Dermis lymphatic vessel endothelial cell (primary cell): ENCODE data around the gene SBNO2. TPM values are rescaled to one million over a fixed set of nuclear protein-coding genes. Genes with fewer than 3 reads are reported as not detected.

Experiments used
- total RNA-seq: library from RNA; depleted of rRNA; stranded (reverse); fragments of >200 nt; gene quantifications from 2 replicates; pipeline ENCODE4 v1.2.1, GENCODE V29; 2014

Gene SBNO2
- 14.4 and 15.9 TPM in 2 replicates for total RNA-seq

GRCh38 chr19:1173845-1174809 is at the start of gene SBNO2:
Gene SBNO2, minus strand, starts transcription at chr19:1174268. Its CDS starts 19,992 bp downstream, at chr19:1154276.

GRCh38 chr19:1205114-1206099 is 31.3 kb upstream of the SBNO2 start, which contains the start of gene STK11:
Gene STK11, plus strand, starts transcription at chr19:1205778. Its CDS starts 1,136 bp downstream, at chr19:1206914.

DNA sequence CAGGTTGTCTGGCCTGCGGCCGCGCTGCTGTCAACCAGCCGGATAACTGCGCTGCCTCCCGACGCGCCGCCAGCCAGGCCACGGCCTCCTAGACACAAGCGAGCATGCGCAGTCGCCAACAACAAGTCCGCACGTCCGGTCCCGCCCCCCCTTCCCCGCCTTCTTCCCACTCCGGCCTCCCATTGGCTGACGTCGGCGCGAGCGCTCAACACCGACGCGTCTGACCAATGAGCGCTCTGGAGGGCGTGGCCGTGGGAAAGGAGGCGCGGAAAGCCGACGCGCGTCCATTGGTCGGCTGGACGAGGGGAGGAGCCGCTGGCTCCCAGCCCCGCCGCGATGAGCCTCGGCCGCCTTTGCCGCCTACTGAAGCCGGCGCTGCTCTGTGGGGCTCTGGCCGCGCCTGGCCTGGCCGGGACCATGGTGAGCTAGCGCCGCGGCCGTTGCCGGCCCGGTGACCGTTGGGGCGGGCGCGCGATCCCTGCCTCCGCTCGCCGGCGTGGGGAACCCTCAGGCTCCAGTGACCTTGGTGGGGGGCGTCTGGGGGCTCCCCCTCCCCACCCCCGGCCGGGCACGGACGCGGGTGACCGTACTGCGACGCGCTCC is 70.3 kb downstream of the SBNO2 start, which contains the start of gene GPX4:
Gene GPX4, plus strand, starts transcription at position 287 of the 603 bp plus-strand sequence. Its CDS starts 50 bp downstream, at position 337.

DNA sequence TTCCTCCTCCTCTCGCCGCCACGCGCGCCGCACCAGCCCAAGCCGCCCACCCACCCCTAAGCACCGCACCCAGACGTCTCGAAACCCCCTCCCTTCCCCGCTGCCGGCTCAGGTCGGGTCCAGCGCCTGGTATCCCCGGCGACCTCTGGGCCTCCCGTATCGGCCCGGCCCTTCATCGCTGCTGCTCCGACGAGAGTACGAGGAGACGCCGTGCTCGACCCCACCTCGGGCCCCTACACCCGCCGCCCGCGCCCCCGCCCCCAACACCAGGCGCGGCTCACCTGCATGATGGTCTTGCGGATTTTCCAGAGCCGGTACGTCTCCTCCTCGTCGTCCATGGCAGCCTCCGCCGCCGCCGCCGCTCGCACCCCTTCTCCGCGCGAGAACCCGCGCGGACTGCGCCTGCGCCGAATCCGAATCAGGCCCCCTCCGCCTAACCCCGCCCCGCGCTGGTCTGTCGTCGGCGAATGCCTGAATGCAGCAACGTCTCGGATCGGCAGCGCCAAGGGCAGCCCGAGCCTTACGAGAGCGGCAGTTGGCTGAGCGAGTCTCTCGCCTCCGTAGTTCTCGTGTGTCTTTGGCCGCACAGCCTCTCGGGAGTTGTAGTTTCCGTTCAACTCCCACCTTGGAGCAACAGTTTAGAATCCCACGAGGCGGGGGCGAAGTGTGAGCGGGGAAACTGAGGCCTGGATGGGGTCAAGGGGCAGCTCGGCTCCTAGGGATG is 78.9 kb downstream of the SBNO2 start, which contains the start of gene POLR2E:
Gene POLR2E, minus strand, starts transcription at position 398 of the 724 bp plus-strand sequence. Its CDS starts 60 bp downstream, at position 338.

GRCh38 chr19:1066748-1067340 is 107.2 kb downstream of the SBNO2 start, which contains the start of gene ARHGAP45:
Gene ARHGAP45, plus strand, starts transcription at chr19:1067167. Its CDS starts 239 bp downstream, at chr19:1067406.

Other genes with a start within 250 kb of the SBNO2 start
- 4.7 and 5.6 TPM in 2 replicates for gene ARID3A, start 248.2 kb downstream of the SBNO2 start, total RNA-seq
- 67.0 and 73.3 TPM in 2 replicates for gene WDR18, start 189.9 kb downstream of the SBNO2 start, total RNA-seq
- 0.09 and 0.33 TPM in 2 replicates for gene GRIN3B, start 173.8 kb downstream of the SBNO2 start, total RNA-seq
- 36.9 and 38.3 TPM in 2 replicates for gene TMEM259, start 153.1 kb downstream of the SBNO2 start, total RNA-seq
- gene RNU6-2, start 152.7 kb downstream of the SBNO2 start, total RNA-seq, result not detected in 2 replicates
- 54.7 and 73.7 TPM in 2 replicates for gene CNN2, start 147.7 kb downstream of the SBNO2 start, total RNA-seq
- 2.4 and 3.6 TPM in 2 replicates for gene ABCA7, start 134.2 kb downstream of the SBNO2 start, total RNA-seq
- gene ARHGAP45, start 107.1 kb downstream of the SBNO2 start, total RNA-seq, result 11.9 and 24.8 TPM in 2 replicates
- 69.8 and 81.8 TPM in 2 replicates for gene POLR2E, start 78.9 kb downstream of the SBNO2 start, total RNA-seq
- 369 and 438 TPM in 2 replicates for gene GPX4, start 70.3 kb downstream of the SBNO2 start, total RNA-seq
- gene STK11, start 31.5 kb upstream of the SBNO2 start, total RNA-seq, result 80.6 and 90.6 TPM in 2 replicates
- gene CBARP, start 63.7 kb upstream of the SBNO2 start, total RNA-seq, result 0.76 and 1.2 TPM in 2 replicates
- 12.6 and 14.8 TPM in 2 replicates for gene ATP5F1D, start 67.5 kb upstream of the SBNO2 start, total RNA-seq
- gene MIDN, start 74.3 kb upstream of the SBNO2 start, total RNA-seq, result 5.4 and 7.2 TPM in 2 replicates
- gene CIRBP, start 95.1 kb upstream of the SBNO2 start, total RNA-seq, result 214 and 308 TPM in 2 replicates
- 12.2 and 12.7 TPM in 2 replicates for gene FAM174C, start 101.3 kb upstream of the SBNO2 start, total RNA-seq
- gene EFNA2, start 111.6 kb upstream of the SBNO2 start, total RNA-seq, result not detected in 2 replicates
- gene NDUFS7, start 209.6 kb upstream of the SBNO2 start, total RNA-seq, result 63.5 and 98.7 TPM in 2 replicates
- 6.0 and 6.6 TPM in 2 replicates for gene GAMT, start 227.3 kb upstream of the SBNO2 start, total RNA-seq
- 56.1 and 65.0 TPM in 2 replicates for gene DAZAP1, start 233.3 kb upstream of the SBNO2 start, total RNA-seq